CD4-positive, alpha-beta T cell (primary cell): ENCODE measurements around the gene OR2AE1. TPM values are rescaled to one million over a fixed set of nuclear protein-coding genes. Genes with fewer than 3 reads are reported as not detected.

ENCODE experiments used
- ATAC-seq: fragments of 200-7000 bp; cut with Tn5 transposase; one replicate; pipeline ENCODE4 v1.10.0; 2022; ENCODE audit warnings: mild to moderate bottlenecking; ENCODE audit not compliant: poor library complexity
- CTCF ChIA-PET: fragments of 350-600 bp; sonication (Branson Sonifier 250); formaldehyde crosslinking; loops from one replicate; lab custom pipeline; 2021; ENCODE audit warnings: antibody characterized with exemption, inconsistent platforms; lab: Charles Lee
- POLR2A ChIA-PET: fragments of 350-600 bp; sonication (Branson Sonifier 250); formaldehyde crosslinking; loops from one replicate; lab custom pipeline; 2021; ENCODE audit warnings: antibody characterized with exemption, inconsistent platforms; lab: Charles Lee
- DNase-seq, 14 experiments: peaks; one replicate each; pipeline ENCODE4 v3.0.0-alpha.2; 2013 to 2020; ENCODE audit warnings: mixed read lengths in 2 of 14
- H3K27ac ChIP-seq, 2 donors: one replicate each; pipeline versions ENCODE4 v1.5.1 to v1.7.0; 2013; ENCODE audit warnings: low read length in 2 of 2, low read depth in 1 of 2, mild to moderate bottlenecking in 1 of 2
- H3K27me3 ChIP-seq, 2 experiments: 1 replicate in 1 of 2; 2 replicates in 1 of 2; pipeline versions ENCODE4 v1.6.1 to v1.7.0; 2013; ENCODE audit warnings: low read length in 2 of 2, control low read depth in 1 of 2, mild to moderate bottlenecking in 1 of 2, moderate library complexity in 1 of 2; ENCODE audit not compliant: insufficient read depth in 2 of 2, control insufficient read depth in 1 of 2
- H3K36me3 ChIP-seq: one replicate; pipeline ENCODE4 v1.6.1; 2013; ENCODE audit warnings: low read length, control low read depth; ENCODE audit not compliant: insufficient read depth
- H3K4me1 ChIP-seq: one replicate; pipeline ENCODE4 v1.6.1; 2013; ENCODE audit warnings: low read length, control low read depth; ENCODE audit not compliant: insufficient read depth
- H3K4me3 ChIP-seq: one replicate; pipeline ENCODE4 v1.5.1; 2013; ENCODE audit warnings: mild to moderate bottlenecking, low read length, moderate library complexity
- H3K9me3 ChIP-seq, 2 experiments: 1 replicate in 1 of 2; 2 replicates in 1 of 2; pipeline versions ENCODE4 v1.6.1 to v1.7.0; 2013; ENCODE audit warnings: low read length in 2 of 2, mild to moderate bottlenecking in 2 of 2, control low read depth in 1 of 2, moderate library complexity in 1 of 2; ENCODE audit not compliant: control insufficient read depth in 1 of 2, insufficient read depth in 1 of 2
- H3K27ac Mint-ChIP-seq: one replicate; pipeline ENCODE4 v1.8.0; 2020; ENCODE audit warnings: mixed read lengths
- H3K27me3 Mint-ChIP-seq: one replicate; pipeline ENCODE4 v1.8.0; 2021; ENCODE audit warnings: mixed read lengths
- H3K36me3 Mint-ChIP-seq: one replicate; pipeline ENCODE4 v1.8.0; 2021; ENCODE audit warnings: low read depth, mixed read lengths
- H3K4me1 Mint-ChIP-seq: one replicate; pipeline ENCODE4 v1.8.0; 2021; ENCODE audit warnings: low read depth, mixed read lengths
- H3K4me3 Mint-ChIP-seq: one replicate; pipeline ENCODE4 v1.8.0; 2020; ENCODE audit warnings: mild to moderate bottlenecking, mixed read lengths
- H3K9me3 Mint-ChIP-seq: one replicate; pipeline ENCODE4 v1.8.0; 2020; ENCODE audit warnings: mixed read lengths
- CTCF ChIP-seq: fragments of 200-600 bp; IDR thresholded peaks from one replicate; pipeline ENCODE4 v1.8.0; 2022; ENCODE audit warnings: antibody characterized with exemption, mild to moderate bottlenecking
- intact Hi-C, 2 experiments: fragments of 100-400 bp; cut with DNase I in 1 of 2; cut with micrococcal nuclease in 1 of 2; formaldehyde crosslinking; loops; one replicate each; pipeline versions ENCODE4 v1.15.1 to v1.9.0; 2023 to 2025; cut with DNase I, micrococcal nuclease
- total RNA-seq, 174 experiments: library from RNA in 2 of 174; stranded (reverse) in 2 of 174; gene quantifications; one replicate each; pipeline ENCODE4 v1.2.3 and lab custom pipeline; 2021 to 2026

OR2AE1 gene
- total RNA-seq, 2 experiments from 2014 or later: not detected

GRCh38 chr7:99910976-99911375, 34.1 kb upstream of the OR2AE1 start:
- H3K9me3 Mint-ChIP-seq: no peaks in the 10 kb centered on the region
- Histone ChIP-seq H3K27ac (no peak overlapping the region), H3K27me3 (no peaks in the 10 kb centered on the region), H3K4me1 (peaks cover 13% of the 10 kb centered on the region), H3K4me3 (no peak overlapping the region), H3K9me3 (no peaks in the 10 kb centered on the region), H3K36me3 (peaks cover 54% of the 10 kb centered on the region)
- TF ChIP-seq CTCF: no peak
- ChIA-PET POLR2A (no interaction called here), CTCF (interaction anchor here (1.2 kb wide), 1 partner anchor 69 kb away, joined by 3 read pairs; no protein-coding TSS in a partner anchor)
- no peak for DNase-seq
- H3K27me3 Mint-ChIP-seq: no peaks in the 10 kb centered on the region
- H3K27ac Mint-ChIP-seq: no peak overlapping the region
- intact Hi-C loops: loop anchor here (5.0 to 10.0 kb wide), 3 partner anchors 144 to 174 kb away; partner anchors contain the start of genes ZNF3 (in 2 of the 2) and COPS6 (in 1 of the 2)
- peaks cover 67% of the 10 kb centered on the region for H3K4me1 Mint-ChIP-seq
- no peak for ATAC-seq
- no peak overlapping the region for H3K4me3 Mint-ChIP-seq
- peaks cover 89% of the 10 kb centered on the region for H3K36me3 Mint-ChIP-seq

GRCh38 chr7:99901581-99901980, 24.7 kb upstream of the OR2AE1 start:
- Mint-ChIP-seq H3K27me3 (no peaks in the 10 kb centered on the region), H3K9me3 (no peaks in the 10 kb centered on the region), H3K4me1 (no peaks in the 10 kb centered on the region), H3K4me3 (no peak overlapping the region), H3K27ac (no peak overlapping the region), H3K36me3 (peaks cover 85% of the 10 kb centered on the region)
- CTCF ChIA-PET: no interaction called here
- POLR2A ChIA-PET: no interaction called here
- no peak for DNase-seq
- intact Hi-C loops: no loop called here
- no peak for TF ChIP-seq CTCF
- no peak for ATAC-seq
- Histone ChIP-seq H3K4me1 (peaks cover 7% of the 10 kb centered on the region), H3K27ac (no peak overlapping the region), H3K4me3 (no peak overlapping the region), H3K36me3 (peaks cover 79% of the 10 kb centered on the region), H3K9me3 (no peaks in the 10 kb centered on the region), H3K27me3 (no peaks in the 10 kb centered on the region)

- peaks cover 63% of the 10 kb centered on the region for H3K36me3 ChIP-seq
- peaks cover 7% of the 10 kb centered on the region for H3K4me1 ChIP-seq
- peaks cover 69% of the 10 kb centered on the region for H3K36me3 Mint-ChIP-seq
- no peaks in the 10 kb centered on the region for H3K4me1 Mint-ChIP-seq
- intact Hi-C loops: no loop called here
- ATAC-seq (no peak), DNase-seq (no peak)
- H3K27me3 ChIP-seq: no peaks in the 10 kb centered on the region
- ChIA-PET POLR2A (no interaction called here), CTCF (no interaction called here)
- H3K4me3 Mint-ChIP-seq: no peak overlapping the region
- no peaks in the 10 kb centered on the region for H3K9me3 Mint-ChIP-seq
- H3K9me3 ChIP-seq: no peaks in the 10 kb centered on the region
- H3K27ac Mint-ChIP-seq: no peak overlapping the region
- no peaks in the 10 kb centered on the region for H3K27me3 Mint-ChIP-seq
- no peak overlapping the region for H3K4me3 ChIP-seq
- TF ChIP-seq CTCF: no peak
- H3K27ac ChIP-seq: no peak overlapping the region
Measured at GRCh38 chr7:99899830-99900519, 23.1 kb upstream of the OR2AE1 start.
